Fibroblast of the conjunctiva (primary cell): ENCODE results near the gene C10orf90.
A peak's percentile ranks its signal among the peaks of the same experiment; 100 is the strongest.

Experiments used
- DNase-seq: peaks from one replicate; pipeline ENCODE4 v3.0.0-alpha.2; 2010; ENCODE audit warnings: low read depth

C10orf90 gene

DNA sequence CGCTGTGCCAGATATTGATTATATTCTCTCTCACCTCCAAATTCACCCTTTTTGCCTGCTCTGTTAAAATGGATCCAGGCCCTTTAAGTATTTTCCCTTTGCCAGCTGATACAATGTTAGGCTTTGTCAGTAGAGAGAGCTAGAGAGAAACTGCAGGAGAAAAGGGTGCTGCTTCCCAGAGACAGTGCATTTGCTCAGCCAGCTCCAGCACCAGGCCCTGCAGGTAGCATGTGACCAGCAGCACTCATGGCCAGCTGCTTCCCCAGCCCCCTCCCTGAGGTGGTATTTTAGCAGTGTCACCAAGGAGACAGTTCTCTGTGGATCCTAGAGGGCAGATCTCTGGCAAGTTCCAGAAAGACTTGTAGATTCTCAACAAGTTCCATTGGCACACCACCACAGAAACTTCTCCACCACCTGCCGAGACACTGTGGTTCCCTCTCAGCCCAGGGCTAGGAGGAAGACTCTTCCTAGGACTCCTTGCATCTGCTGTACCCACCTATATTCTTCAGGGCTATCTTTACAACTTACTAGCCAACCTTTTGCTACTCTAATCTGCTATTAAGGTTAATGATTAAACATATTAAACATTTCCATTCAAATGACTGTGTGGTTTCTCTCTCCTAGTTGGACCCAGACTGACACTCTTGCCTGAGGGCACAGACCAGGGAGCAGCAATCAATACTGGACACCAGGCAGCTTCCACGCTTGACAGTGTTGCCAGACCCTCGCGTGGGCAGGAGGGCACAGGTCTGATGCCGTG, 246.6 kb downstream of the C10orf90 start:
- DNase-seq = no peak

DNA sequence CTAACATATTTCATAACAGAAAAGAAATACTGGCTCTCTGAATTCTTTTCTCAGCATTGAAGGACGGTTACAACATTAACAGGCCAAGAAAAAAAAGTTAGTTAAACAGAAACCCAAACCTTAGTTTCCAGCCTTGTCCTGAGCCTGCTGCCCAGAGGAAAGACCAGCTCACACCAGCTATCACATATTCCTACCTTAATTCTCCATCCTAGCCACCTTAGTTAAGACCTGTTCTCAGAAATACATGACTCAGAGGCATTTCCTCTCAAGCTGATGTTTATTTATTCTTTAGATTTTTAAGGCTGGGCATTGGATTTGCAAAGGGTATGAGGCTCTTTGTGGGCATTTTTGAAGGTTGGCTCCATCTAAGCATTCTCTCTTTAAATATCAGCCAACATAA, 247.9 kb downstream of the C10orf90 start:
- no peak for DNase-seq

- DNase-seq = peak; percentile 93
These were observed 248.7 kb downstream of the C10orf90 start for GRCh38 chr10:126421756-126422256.

- DNase-seq = peak; percentile 42
These were observed 249.8 kb downstream of the C10orf90 start for GRCh38 chr10:126420567-126421300.

DNA sequence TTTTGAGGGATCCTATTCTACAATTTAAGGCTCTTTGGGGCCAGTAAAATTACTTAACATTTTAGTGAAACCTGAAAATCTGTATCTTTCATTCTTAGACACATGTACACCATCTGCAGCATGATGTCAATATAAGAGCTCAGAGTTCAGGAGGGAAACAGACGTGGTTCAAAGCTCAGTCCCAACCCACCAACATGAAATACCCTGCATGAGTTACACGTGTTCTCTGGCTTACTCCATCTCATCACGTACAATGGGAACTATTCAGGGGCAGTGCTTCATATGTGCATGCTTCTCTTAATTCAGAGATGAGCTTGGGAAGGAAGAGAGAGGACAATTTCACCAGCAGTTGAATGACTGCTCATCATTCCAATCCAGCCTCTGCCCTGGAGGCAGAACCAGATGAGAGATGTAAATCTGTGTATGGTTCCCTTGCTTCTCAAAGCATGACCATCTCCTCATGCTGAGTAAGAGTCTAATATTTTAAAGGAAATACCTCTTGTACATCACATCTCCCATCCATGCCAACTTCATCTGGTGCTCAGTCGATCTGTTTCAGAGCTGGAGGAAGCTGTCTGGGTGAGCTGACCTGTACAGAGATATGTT, 253.2 kb downstream of the C10orf90 start:
- DNase-seq = no peak

- no peak for DNase-seq
These were observed 260.7 kb downstream of the C10orf90 start for GRCh38 chr10:126409821-126410220.

- DNase-seq = no peak
These were observed 261.4 kb downstream of the C10orf90 start for GRCh38 chr10:126408953-126409641.

GRCh38 chr10:126407831-126408230, 262.7 kb downstream of the C10orf90 start:
- no peak for DNase-seq

- DNase-seq = no peak
These were observed 265.2 kb downstream of the C10orf90 start for GRCh38 chr10:126405239-126405775.

DNA sequence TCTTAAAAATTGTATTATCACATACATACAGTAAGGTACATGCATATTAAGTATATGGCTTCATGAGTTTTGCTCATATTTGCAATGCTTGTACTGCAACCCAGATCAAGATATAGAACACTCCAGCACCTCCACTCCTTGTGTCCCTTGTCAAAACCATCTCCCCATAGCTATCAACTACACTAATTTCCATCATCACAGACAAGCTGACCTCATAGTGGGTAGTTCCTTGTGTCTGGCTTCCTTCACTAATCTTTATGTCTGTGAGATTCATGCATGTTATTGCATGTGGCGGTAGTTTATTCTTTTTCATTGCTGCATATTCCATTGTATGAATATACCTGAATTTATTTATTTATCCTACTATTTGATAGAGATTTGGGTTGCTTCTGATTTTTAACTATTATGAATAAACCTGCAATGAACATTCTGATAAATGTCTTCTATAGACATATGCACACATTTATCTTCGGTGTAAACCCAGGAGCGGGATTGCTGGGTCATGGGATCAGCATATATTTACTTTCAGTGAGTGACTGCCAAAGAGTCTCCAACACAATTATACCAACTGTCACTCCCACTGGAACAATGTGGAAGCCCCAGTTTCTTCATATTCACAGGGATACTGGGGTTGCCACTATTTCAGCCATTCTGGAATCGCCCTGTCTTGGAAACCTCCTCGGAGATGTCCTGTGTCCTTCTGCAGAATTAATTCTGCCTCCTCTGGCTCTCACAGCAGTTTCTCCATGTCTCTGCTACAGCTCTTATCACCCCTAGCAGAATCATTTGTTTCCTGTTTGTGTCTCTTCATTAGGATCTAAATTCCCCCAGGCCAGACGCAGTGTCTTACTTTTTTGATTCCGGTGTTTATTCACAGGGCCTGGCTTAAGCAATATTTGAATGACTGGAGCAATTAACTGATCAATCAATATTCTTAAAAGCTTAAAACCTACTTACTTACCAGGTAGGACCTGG, 267.5 kb downstream of the C10orf90 start:
- DNase-seq = no peak

DNA sequence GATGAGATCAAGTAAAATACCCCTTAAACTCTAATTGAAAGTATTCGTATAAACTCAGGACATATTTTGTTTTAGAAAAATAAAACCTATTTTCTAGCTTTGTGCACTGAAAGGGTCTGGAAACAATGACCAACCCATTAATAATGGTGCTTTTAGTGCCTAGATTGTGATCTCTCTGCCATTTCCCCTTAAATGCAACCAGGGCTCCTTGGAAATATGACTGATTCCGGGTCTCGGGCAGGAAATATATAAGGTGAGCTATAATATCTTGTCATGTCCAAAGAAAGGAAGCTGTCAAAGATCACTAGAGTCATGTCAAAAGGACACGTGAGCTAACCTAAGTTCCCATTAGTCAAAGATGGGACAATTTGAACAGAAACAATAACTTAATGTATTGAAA, 269.9 kb downstream of the C10orf90 start:
- DNase-seq = no peak

GRCh38 chr10:126398924-126399323, 271.6 kb downstream of the C10orf90 start:
- DNase-seq = no peak

DNA sequence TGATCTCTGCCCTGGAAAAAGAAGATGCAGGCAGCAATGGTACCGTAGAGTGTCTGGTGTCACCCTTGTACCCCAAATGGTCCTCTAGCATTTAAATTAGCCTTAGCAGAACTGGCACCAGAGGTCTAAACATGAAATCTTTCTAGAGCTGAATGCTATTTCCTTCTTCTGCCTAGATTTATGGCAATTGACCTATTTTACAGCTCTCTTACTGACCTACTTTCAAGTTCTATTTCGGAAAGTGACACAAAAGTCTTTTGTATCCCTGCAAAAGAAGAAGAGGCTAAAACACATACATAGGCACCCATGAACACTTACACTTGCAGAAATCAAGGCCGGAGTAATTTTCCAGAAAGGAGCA, 272.1 kb downstream of the C10orf90 start:
- DNase-seq = no peak

DNA sequence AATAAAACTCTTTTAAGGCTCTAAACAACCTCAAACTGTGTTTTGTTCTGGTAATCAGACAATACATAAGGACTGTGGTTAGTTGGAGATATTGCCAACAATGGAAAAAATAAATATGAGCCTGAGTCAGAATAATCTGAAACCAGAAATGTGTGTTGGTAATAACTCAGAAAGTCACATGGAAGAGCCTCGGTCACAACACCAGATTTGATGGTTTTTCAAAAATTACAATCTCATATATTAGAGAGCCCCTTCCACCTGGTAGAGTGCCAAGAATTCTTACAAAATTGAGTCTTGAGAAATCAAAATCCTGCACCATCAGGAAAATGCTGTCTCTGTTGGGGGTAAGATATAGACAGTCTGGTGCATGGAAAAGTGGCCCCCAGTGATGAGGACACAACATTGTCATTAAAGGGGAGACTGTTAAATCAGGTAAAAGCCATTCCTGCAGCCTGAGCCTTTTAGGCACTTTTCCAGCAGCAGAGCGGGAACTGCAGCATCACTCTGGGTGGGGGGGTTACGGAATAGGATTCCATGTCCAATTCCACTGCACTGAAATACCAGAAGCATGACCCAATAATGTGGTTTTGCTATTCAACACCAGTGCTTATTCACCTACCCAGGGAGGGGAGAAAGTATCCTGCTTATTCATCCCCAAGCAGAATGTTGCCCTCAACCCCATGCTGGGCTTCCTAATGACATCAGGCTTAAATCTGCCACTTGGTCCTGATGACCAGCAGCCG, 272.7 kb downstream of the C10orf90 start:
- peak; percentile 86 for DNase-seq

- no peak for DNase-seq
These were observed 273.3 kb downstream of the C10orf90 start for GRCh38 chr10:126397156-126397555.

GRCh38 chr10:126394948-126395347, 275.5 kb downstream of the C10orf90 start:
- no peak for DNase-seq

GRCh38 chr10:126393076-126393475, 277.4 kb downstream of the C10orf90 start:
- no peak for DNase-seq

GRCh38 chr10:126392469-126392868, 278.0 kb downstream of the C10orf90 start:
- no peak for DNase-seq

- DNase-seq = no peak
These were observed 278.4 kb downstream of the C10orf90 start for GRCh38 chr10:126392068-126392467.
